GM12864 (cell line): ENCODE measurements around the gene NLRP9.
A peak's percentile ranks its signal among the peaks of the same experiment; 100 is the strongest.
"Not testable (repeated sequence)": the region's sequence is repeated elsewhere in the genome, so short reads cannot be mapped to it uniquely, and the experiment has no call there.

Source experiments
- DNase-seq: peaks from one replicate; pipeline ENCODE4 v3.0.0-alpha.2; 2011; ENCODE audit warnings: low read depth
- H3K4me3 ChIP-seq: 2 replicates; pipeline ENCODE4 v1.5.1; 2011; ENCODE audit warnings: mild to moderate bottlenecking, low read depth, low read length, control low read depth
- TF ChIP-seq, protein P1 (sequence below): IDR thresholded peaks from 2 replicates; pipeline ENCODE4 v1.5.1; 2011; ENCODE audit warnings: low read depth, mild to moderate bottlenecking, moderate library complexity, low read length, control low read depth, inconsistent platforms; ENCODE audit errors: missing control alignments

The NLRP9 gene

DNA sequence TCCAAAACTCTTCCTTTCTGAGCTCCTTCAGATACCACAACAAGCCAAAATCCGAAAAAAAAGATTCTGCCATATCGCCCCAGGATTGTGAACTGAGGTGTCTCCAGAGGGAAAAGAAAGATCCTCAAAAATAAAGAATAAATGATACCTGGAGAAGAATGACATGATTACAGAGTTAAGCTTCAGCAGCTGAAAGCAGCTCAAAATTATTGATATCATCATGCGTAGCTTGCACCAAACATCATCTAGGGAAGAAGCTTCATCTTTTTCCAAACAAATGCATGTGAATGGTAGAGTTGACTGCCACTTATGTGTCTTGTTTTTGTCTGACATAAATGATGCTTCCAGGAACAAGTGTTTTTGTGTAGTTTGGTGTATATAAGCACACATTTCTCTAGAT, at the start of gene NLRP9:
NLRP9 (minus strand) TSS at position 101 of the 400 bp plus-strand sequence; CDS start at position 73, 28 bp downstream.
- TF ChIP-seq, protein P1, sequence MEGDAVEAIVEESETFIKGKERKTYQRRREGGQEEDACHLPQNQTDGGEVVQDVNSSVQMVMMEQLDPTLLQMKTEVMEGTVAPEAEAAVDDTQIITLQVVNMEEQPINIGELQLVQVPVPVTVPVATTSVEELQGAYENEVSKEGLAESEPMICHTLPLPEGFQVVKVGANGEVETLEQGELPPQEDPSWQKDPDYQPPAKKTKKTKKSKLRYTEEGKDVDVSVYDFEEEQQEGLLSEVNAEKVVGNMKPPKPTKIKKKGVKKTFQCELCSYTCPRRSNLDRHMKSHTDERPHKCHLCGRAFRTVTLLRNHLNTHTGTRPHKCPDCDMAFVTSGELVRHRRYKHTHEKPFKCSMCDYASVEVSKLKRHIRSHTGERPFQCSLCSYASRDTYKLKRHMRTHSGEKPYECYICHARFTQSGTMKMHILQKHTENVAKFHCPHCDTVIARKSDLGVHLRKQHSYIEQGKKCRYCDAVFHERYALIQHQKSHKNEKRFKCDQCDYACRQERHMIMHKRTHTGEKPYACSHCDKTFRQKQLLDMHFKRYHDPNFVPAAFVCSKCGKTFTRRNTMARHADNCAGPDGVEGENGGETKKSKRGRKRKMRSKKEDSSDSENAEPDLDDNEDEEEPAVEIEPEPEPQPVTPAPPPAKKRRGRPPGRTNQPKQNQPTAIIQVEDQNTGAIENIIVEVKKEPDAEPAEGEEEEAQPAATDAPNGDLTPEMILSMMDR = no peak
- DNase-seq = no peak
- H3K4me3 ChIP-seq = no peak within 1 kb of the TSS

DNA sequence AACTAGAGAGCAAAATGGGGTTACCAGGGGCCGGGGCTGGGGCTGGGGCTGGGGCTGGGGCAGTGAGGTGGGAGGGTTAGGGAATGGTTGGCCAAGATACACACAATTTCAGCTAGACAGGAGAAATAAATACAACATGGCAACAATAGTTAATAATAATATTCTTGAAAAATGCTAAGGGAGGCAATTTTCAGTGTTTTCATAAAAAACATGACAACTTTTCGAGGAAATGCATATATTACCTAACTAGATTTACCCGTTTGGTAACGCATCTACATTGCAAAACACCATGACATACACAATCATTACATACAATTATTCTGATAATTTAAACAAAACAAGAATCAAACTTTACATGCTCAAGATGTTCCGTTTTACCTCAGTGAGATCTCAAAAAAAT, 42.9 kb upstream of the NLRP9 start:
- no peak for DNase-seq
- TF ChIP-seq, protein P1 = no peak
- no peak overlapping the region for H3K4me3 ChIP-seq

DNA sequence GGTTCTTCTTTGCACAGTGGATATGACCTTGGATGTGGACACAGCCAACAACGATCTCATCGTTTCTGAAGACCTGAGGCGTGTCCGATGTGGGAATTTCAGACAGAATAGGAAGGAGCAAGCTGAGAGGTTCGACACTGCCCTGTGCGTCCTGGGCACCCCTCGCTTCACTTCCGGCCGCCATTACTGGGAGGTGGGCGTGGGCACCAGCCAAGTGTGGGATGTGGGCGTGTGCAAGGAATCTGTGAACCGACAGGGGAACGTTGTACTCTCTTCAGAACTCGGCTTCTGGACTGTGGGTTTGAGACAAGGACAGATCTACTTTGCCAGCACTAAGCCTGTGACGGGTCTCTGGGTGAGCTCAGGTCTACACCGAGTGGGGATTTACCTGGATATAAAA, 40.1 kb upstream of the NLRP9 start:
- DNase-seq = no peak
- H3K4me3 ChIP-seq = no peak overlapping the region
- TF ChIP-seq, protein P1 = no peak

DNA sequence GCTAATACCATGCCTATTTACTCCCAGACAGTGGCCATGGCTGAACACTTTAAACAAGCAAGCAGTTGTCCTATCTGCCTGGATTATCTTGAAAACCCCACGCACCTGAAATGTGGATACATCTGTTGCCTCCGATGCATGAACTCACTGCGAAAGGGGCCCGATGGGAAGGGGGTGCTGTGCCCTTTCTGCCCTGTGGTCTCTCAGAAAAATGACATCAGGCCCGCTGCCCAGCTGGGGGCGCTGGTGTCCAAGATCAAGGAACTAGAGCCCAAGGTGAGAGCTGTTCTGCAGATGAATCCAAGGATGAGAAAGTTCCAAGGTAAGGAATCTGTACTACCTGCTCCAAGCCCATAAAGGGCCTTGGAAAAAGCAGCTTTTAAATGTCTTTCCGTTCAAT, 39.3 kb upstream of the NLRP9 start:
- H3K4me3 ChIP-seq = no peak overlapping the region
- TF ChIP-seq, protein P1 = peak; percentile 59
- DNase-seq = no peak

DNA sequence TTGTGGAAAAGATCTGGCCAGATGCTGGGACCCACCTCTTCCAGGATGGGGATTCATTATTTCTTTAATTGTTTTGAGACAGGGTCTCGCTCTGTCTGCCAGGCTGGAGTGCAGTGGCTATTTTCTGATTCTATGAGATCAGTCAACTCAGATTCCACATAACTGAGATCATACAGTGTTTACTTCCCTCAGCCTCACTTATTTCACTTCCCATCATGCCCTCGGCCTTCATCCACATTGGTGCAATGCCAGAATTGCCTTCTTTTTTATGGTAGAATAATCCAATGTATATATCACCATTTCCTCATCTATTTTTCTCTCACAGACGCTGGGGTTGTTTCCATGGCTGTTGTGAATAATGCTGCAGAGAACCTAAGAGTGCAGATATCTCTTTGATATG, 31.4 kb upstream of the NLRP9 start:
- DNase-seq, H3K4me3 ChIP-seq: not testable (repeated sequence)

DNA sequence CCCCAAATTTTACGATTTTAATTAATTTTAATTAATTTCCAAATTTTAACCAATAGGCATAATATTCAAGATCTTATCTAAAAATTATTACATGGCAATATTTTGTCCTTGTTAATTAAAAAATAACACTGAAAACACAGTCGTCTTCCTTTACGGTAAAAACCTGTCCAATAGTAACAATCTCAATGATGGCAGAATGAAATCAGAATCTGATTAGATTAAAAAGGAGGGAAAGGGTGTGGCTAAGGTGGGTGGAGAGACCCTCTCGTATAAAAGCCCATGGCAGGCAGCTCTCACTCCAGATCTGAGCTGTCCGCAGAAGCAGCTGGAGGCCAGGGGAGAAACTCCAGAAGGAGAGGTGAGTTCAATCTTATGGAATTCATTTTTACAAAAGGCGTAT, 30.6 kb upstream of the NLRP9 start, which contains the start of gene RFPL4AL1:
RFPL4AL1 (plus strand) TSS at position 301 of the 400 bp plus-strand sequence. CDS start 2,687 bp downstream, outside the sequence.
- not testable (repeated sequence) for H3K4me3 ChIP-seq, DNase-seq

DNA sequence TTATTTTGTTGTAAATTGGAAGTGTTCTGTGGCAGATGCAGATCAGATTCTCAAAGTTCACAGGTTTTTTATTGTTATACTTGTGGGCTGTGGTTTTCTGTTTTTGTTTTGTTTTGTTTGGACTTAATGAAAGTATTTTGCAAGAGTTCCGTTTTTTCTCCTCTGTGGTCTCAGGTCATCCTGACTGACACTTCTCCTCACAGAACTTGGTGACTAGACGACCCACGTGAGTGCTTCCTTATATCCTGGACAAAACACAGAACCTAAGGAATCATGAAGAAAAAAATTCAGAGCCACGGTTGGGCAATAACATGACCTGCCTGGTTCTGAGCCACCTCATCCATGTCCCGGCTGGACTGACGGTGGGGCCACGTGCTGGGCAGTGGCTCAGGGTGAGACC, 28.3 kb upstream of the NLRP9 start:
- no peak overlapping the region for H3K4me3 ChIP-seq
- DNase-seq = no peak
- TF ChIP-seq, protein P1 = no peak

DNA sequence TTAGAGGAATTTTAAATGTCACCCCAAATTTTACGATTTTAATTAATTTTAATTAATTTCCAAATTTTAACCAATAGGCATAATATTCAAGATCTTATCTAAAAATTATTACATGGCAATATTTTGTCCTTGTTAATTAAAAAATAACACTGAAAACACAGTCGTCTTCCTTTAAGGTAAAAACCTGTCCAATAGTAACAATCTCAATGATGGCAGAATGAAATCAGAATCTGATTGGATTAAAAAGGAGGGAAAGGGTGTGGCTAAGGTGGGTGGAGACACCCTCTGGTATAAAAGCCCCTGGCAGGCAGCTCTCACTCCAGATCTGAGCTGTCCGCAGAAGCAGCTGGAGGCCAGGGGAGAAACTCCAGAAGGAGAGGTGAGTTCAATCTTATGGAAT, 20.6 kb upstream of the NLRP9 start, which contains the start of gene RFPL4A:
RFPL4A (plus strand) TSS at position 301 of the 400 bp plus-strand sequence. CDS start 2,704 bp downstream, outside the sequence.
- not testable (repeated sequence) for DNase-seq

DNA sequence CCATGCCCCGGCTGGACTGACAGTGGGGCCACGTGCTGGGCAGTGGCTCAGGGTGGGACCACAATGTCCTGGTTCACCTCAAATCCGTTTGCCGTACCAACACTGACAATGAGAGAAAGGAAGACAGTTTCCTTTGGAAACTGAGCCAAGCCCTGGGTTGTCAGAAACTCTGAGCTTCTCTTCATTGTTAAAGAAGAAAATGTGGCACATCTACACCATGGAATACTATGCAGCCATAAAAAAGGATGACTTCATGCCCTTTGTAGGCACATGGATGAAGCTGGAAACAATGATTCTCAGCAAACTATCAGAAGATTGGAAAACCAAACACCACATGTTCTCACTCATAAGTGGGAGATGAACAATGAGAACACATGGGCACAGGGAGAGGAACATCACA, 18.6 kb upstream of the NLRP9 start:
- DNase-seq, H3K4me3 ChIP-seq: not testable (repeated sequence)

More for the DNA sequence above, 20.6 kb upstream of the NLRP9 start, which contains the start of gene RFPL4A:
- not testable (repeated sequence) for H3K4me3 ChIP-seq
